ENCODE data around the gene PRKCB. TPM values are rescaled to one million over a fixed set of nuclear protein-coding genes. Genes with fewer than 3 reads are reported as not detected.
A peak's percentile ranks its signal among the peaks of the same experiment; 100 is the strongest.

PRKCB gene
- total and polyA plus RNA-seq, 3 donors from 2014 or later = 25.5 to 49.7 (median 26.6) TPM

DNA sequence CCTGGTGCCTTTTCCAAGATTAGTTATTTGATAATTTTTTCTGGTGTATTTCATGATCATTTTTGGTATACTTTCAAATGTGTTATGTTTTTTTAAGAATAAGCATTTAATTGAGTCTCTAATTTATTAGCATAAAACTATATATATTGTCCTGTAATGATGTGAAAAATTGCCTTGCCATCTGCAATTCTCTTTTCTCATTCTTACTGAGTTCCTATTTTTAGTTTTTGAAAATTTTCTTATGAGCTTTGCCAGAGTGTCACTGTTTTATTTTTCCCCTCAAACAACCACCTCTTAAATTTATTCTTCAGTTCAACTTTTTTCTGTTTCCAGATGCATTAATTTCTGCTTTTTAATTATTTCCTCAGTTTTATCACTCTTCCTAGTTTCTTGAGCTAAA, 59.3 kb downstream of the PRKCB start:
- intact Hi-C loops (cut with DNase I; ENCODE audit: low total_unique reads) = no loop called here
- no peak overlapping the region for H3K4me3 ChIP-seq
- H3K9me3 ChIP-seq = no peaks in the 10 kb centered on the region
- no peak for TF ChIP-seq CTCF (IDR thresholded peaks at IDR 0.05)
- TF ChIP-seq POLR2A (IDR thresholded peaks at IDR 0.05) = no peak
- H3K27me3 ChIP-seq = no peaks in the 10 kb centered on the region
- no peaks in the 10 kb centered on the region for H3K36me3 ChIP-seq (ENCODE audit: low read depth, missing control alignments)
- no peaks in the 10 kb centered on the region for H3K4me1 ChIP-seq
- no peak for DNase-seq
- H3K27ac ChIP-seq = no peak overlapping the region

DNA sequence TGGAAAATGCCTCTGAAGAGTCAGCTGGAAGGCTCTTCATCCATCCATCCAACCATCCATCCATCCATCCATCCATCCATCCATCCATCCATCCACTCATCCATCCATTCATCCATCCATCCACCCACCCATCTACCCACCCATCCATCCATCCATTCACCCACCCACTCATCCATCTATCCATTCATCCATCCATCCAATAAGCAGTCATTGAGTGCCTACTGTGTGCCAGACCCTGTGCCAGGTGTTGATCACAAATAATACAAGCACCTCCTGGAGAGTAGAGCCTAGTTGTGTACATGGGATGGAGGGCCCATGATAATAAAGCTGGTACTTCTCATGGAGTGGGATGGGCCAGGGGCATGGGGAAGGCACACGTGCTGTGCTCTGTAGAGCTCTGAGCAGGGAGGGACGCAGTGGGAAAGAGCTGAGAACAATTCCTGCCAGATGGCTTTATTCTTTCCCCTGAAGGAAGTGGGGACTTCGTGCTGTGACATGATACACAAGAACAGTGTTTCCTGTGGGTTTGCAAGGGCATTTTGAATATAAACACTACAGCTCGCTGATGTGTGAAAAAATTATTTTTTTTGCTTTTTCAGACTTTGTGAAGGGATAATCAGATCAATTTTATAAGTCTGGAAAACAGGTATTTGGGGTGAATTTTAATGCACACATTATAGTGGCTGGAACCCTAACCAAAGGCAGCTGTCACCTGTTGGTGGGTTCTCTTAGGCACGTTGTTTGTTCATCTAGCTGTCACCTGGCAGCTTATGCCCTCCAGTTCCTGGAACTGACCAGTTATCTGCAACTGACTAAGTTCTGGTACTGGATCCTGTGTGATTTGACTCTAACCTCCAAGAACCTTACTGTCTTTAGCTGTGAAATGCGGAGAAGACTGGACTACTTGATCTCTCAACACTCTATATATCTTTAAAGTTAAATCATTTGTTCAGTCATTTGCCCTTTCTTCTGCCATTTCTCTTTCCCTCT, 61.3 kb downstream of the PRKCB start:
- peaks cover 7% of the 10 kb centered on the region for H3K4me1 ChIP-seq
- no peaks in the 10 kb centered on the region for H3K36me3 ChIP-seq (ENCODE audit: low read depth, missing control alignments)
- no peak for DNase-seq
- intact Hi-C loops (cut with DNase I; ENCODE audit: low total_unique reads) = no loop called here
- H3K4me3 ChIP-seq = no peak overlapping the region
- no peaks in the 10 kb centered on the region for H3K9me3 ChIP-seq
- TF ChIP-seq CTCF (IDR thresholded peaks at IDR 0.05) (no peak), POLR2A (IDR thresholded peaks at IDR 0.05) (no peak)
- no peak overlapping the region for H3K27ac ChIP-seq
- 80 to 83% methylated on average over 6 of the region's 6 CpGs for WGBS, 2 donors
- no peaks in the 10 kb centered on the region for H3K27me3 ChIP-seq

DNA sequence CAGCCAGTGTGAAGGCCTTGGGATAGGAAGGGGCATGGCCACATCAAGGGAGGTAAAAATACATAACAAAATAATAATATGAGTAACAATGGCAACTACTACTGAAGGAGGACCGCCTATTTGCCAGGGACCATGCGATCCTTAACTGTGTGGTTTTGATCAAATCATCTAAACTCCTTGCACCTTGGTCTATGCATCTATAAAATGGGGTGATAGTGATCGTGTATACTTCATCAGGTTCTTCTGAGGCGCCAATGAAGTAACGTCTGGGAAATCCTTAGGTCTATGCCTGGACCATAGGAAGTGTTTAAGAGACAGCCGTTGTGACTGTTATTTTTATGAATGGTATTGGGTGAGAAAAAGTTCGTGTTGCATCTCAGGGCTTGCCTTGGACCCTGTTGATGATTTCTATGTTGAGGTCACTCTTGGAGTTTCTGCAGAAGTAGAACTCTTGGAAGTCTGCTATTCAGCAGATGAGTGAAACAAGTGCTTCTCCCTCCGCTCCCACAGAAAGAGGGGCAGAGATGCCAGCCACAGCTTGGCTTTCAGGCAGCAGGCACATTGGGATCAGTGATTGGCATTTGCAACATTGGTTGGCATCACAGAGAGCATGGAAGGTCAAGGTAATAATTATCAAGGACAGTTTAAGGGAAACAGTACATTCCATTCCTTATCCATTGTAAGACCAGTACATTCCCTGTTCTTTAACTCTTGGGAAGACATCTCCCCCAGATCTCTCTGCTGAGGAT, 63.1 kb downstream of the PRKCB start:
- Histone ChIP-seq H3K36me3 (ENCODE audit: low read depth, missing control alignments) (no peaks in the 10 kb centered on the region), H3K9me3 (no peaks in the 10 kb centered on the region), H3K27me3 (no peaks in the 10 kb centered on the region), H3K27ac (no peak overlapping the region), H3K4me1 (peaks cover 9% of the 10 kb centered on the region), H3K4me3 (no peak overlapping the region)
- peak; percentile 53 for DNase-seq
- intact Hi-C loops (cut with DNase I; ENCODE audit: low total_unique reads) = no loop called here
- 74 to 75% methylated on average over 8 of the region's 8 CpGs for WGBS, 2 donors
- TF ChIP-seq POLR2A (IDR thresholded peaks at IDR 0.05) (no peak), CTCF (IDR thresholded peaks at IDR 0.05) (no peak)

GRCh38 chr16:23899869-23900268, 64.1 kb downstream of the PRKCB start:
- TF ChIP-seq POLR2A (IDR thresholded peaks at IDR 0.05) = no peak
- no peak for TF ChIP-seq CTCF (IDR thresholded peaks at IDR 0.05)
- WGBS, 2 donors = 78 to 79% methylated on average over 2 of the region's 2 CpGs
- H3K9me3 ChIP-seq = no peaks in the 10 kb centered on the region
- peaks cover 13% of the 10 kb centered on the region for H3K4me1 ChIP-seq
- no peaks in the 10 kb centered on the region for H3K27me3 ChIP-seq
- DNase-seq = no peak
- intact Hi-C loops (cut with DNase I; ENCODE audit: low total_unique reads) = no loop called here
- no peak overlapping the region for H3K27ac ChIP-seq
- no peaks in the 10 kb centered on the region for H3K36me3 ChIP-seq (ENCODE audit: low read depth, missing control alignments)
- H3K4me3 ChIP-seq = no peak overlapping the region

Measured in testis (tissue), 3 donors.